GM21423 (cell line): ENCODE measurements around the gene MPEG1.

Experiments used
- ATAC-seq: cut with Tn5 transposase; IDR thresholded peaks from one replicate; pipeline ENCODE4 v1.9.1; 2021; ENCODE audit warnings: mild to moderate bottlenecking, moderate library complexity; ENCODE audit not compliant: unreplicated experiment

MPEG1 gene

DNA sequence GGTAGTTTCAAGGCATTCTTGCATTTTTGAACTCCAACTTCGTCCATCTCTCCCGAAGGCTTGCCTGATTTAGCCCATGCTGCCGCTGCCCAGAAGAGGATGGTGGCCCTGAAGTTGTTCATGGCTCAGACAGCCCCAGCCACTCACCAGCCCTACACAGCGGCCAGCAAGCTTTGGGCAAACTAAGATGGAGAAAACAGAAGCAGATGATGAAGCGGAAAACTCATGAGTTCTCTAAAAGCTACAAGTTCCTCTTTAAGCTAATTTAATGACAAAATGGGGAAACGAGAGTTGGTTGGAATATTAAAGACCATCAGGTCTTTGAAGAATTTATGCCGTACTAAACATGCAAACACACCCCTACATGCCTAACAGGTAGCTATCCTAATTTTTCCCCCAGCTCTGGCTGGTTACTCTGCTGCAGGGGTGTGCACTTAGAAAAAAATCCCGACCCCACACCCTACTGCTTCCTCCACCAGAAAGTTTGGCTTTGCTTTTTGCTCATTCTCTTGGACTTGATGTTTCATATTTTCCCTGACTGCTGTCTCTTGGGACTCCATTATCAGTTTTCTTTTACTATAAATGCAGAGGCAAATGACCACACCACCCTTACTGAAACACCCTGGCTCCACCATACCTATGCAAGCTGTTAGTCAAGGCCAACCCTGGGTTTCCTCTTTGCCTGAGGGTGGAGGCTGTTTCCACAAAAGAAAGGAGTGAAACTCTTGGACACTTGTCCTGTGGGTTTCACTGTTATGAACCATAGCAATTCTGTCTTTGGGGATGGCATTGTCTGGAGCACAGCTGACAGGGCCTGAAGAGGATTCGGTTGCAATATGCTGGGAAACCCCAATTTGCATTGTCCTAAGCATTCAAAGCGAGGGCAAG is at the start of gene MPEG1:
TSS of gene MPEG1 (minus strand) at position 184 of the 888 bp plus-strand sequence. CDS start at position 122, 62 bp downstream.
- ATAC-seq = no peak

- ATAC-seq = no peak
These were observed 49.6 kb upstream of the MPEG1 start for GRCh38 chr11:59262177-59262818.

- no peak for ATAC-seq
These were observed 48.4 kb upstream of the MPEG1 start for GRCh38 chr11:59261150-59261549.

DNA sequence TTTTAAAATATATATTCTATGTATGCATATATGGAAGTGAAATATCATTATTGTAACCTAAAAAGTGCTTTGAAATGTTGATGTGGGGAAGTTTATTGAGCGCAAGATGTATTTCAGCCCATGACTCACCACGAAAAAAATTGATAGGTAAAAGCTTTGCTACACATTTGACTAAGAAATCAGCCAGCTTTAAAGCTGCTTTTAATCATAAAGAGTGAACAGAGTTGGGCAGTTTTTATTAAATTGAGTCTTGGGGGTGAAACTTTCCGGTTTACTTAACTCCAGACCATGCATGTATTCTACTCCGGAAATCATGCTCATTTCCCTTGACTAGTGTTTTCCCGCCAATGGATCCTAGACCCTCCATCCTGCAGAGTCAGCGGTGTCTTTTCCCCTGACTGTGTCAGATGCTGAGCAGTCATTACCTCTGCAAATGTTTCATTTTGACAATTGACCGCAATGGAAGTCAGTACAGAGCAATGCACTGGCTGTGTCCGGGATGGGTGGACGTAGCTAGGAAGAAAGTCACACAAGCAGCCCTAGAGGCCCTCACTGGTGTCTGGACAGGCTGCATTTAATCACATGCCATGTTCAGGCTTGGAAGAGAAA is 47.2 kb upstream of the MPEG1 start:
- ATAC-seq = no peak

DNA sequence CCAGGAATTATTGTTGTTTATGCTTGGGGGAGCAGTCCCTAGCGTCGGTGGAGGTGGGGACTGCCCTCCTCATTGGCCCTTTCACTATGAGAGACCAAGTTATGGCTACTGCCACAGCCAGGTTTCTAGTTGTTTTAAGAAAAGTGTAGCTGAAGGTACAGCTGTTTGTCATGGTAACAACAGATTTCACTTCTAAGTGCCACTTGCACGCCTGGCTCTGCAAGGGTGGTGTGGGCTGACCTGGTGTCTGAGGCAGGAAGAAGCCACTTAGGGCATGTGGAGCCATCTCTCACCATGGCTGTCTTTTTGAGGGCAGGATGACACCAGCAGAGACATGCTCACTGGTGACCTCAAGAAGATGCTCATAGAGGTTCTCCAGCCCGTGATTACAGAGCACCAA is 46.3 kb upstream of the MPEG1 start:
- ATAC-seq = no peak

- ATAC-seq = no peak
These were observed 42.6 kb upstream of the MPEG1 start for GRCh38 chr11:59255281-59255680.

DNA sequence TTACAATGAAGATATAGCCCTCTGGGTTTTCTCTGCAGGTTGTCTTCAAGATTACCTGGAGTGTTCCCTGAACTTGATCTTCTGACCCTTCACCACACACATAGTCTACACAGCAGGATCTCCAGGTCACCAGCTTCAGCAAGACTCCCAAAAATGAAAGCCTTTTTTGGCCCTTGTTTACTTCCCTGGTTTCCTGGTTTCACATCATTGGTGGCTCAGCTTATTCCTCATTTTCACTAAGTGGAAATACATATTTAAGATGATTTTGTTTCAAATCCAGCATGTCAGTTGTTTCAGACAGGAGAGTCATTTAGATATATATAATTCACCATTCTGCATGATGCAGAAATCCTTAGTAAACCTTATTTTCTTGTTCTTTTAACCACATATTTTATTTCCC is 41.6 kb upstream of the MPEG1 start:
- ATAC-seq = no peak

- no peak for ATAC-seq
These were observed 40.3 kb upstream of the MPEG1 start for GRCh38 chr11:59253001-59253400.

DNA sequence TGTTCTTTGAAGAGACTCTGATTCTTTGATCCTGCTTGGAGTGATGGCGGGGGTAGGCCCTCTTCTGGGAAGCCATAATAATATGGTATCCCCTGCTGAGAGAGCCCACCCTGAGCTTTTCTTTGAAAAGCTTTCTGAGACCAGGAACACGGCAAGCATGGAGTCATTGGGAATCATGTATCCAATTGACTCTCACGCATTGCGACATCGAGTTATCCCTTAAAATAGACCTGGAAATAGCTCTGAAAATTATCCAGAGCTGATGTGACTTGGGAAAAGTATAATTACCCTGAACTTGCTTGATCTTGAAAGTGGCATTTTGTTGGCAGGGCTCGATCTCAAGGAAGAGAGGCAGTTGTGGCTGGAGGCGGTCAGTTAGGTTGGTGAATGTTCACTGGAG is 36.8 kb upstream of the MPEG1 start:
- no peak for ATAC-seq

DNA sequence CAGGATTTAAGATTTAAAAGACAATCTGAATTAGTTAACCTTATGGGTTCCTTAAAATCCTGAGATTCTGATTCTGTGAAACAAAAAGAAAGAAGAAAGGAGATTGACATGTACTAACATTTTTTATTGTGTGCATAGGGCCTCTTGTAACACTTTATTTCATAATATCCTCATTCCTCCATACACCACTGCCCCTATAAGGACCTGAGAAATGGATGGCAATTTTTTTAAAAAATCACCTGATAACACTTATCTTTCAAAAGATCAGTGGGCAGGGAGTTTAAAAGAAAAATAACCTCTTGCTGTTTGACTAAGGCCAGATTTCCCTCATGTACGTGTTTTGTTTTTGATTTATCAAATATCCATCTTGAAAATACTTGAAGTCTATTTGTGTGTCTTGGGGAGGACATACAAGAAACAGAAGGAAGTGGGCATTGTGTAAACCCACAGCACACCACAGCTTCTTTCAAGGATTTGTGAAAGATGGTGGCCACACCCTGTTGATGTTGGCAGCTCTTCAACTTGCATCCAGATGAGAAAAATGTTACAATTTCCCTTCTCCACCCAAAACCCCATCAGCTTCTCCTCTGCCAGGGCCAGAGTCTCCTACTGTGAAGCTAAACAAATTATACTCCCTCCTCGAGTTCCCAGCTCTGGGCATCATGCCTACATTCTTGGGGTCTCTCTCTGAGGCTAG is 35.0 kb upstream of the MPEG1 start:
- no peak for ATAC-seq

DNA sequence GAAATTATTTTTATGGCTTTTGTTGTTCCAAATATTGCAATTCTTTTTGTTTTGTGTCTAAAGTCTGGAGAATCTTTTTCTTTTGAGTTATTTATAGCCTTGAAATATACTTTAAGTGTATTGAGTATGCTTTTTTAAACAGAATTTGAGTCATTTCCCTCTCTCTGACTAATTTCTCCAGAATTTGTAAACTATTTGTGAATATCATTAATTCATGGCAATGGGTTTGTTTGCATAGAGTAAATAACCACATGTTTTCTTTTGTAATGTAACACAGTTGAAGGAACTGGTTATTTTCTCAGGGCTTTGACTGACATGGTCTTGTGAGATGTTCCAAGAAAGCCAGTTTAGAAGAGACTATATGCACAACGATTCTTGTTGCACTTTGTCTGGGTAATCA is 30.9 kb upstream of the MPEG1 start:
- ATAC-seq = no peak

- no peak for ATAC-seq
These were observed 27.6 kb upstream of the MPEG1 start for GRCh38 chr11:59240322-59240721.

DNA sequence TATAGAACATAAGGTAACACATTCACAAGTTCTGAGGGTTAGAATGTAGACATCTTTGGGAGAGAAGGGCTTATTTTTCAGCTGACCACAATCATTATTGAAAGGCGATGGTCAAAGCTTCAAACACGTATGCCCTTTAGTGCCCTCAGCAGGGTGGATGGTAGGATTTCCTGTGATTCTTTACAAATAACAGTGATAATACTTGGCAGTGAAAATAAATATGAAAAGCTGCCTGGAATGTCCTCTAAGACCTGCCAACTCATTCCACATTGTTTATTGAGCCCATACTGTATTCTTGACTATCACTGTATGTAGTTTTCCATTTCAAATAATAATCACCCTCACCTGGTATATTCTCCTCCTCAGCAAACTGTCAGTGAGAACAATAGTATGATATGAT is 13.7 kb upstream of the MPEG1 start:
- no peak for ATAC-seq

- no peak for ATAC-seq
These were observed 12.3 kb upstream of the MPEG1 start for GRCh38 chr11:59225017-59225416.

DNA sequence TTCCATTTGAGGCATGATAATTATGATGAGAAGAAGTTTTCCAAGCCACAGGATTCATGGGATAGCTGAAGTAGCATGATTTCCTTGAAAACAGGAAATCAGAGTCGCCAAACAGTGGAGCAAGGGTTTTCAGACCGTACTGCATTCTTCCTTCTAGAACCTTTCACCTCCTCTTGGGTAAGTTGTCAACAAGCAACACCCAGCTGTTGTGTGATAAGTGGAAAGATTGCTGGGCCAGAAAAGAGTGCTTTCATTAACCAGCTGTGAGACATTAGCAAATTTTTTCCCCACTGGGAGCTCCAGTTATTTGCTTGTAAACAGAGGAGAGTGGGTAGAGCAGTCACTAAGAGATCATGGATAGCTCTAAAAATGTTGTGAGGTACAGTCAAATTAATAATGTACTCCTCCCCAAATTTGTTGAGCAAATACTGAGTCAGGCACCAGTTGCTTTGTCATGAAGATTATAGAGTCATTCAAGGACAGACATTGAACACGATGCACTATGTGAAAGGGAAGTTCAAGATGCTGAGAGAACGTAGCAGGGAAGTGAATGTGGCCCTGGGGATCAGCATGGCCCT is 11.7 kb upstream of the MPEG1 start:
- ATAC-seq = no peak

DNA sequence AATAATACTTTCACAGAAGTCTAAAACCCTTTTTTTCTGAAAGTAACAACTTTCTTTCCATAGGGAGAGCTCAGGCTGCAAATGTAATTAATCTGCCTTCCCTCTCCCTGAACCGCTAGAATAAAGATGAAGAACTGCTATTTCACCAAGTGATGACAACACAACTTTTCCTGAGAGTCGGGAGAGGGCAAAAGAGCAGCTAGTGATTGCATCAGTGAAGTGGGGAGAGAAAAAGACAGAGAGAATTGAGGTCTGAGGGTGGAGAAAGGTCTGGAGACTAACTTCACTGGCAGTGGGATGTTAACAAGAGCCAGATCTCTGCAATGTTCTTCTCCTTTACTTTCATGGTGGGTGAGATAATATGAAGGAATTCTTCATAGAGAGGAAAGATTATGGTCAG is 10.9 kb upstream of the MPEG1 start:
- no peak for ATAC-seq

- ATAC-seq = no peak
These were observed 10.4 kb upstream of the MPEG1 start for GRCh38 chr11:59223177-59223576.

DNA sequence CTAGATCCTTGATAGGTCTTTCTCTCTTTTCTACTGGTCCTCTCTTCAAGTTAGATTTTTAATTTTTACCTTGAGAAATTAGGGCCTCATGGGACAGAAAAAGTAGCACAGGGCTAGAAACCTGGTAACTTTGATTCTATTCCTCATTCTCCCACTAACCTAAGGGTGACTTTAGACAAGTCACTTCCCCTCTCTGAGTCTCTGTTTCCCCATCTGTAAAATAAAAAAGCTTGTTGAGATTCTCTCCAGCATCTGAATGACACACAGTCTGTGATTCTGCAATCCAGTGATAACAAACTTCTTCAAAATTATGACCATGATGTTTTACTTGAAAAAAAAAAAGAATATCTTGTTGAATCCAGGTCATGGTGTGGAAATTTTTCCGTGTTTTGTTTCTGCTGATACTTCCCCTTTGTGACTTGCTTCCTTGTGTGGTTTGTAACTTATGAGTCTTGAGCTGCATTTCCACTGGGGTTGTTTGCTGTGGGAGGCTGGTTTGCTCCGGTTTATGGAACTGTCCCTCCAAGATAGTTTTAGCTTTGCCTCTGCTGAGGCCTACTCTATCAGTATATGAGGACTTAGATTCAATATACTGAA is 9.8 kb upstream of the MPEG1 start:
- no peak for ATAC-seq

GRCh38 chr11:59221441-59221840 is 8.7 kb upstream of the MPEG1 start:
- ATAC-seq = no peak

- no peak for ATAC-seq
These were observed 7.1 kb upstream of the MPEG1 start for GRCh38 chr11:59219836-59220235.

DNA sequence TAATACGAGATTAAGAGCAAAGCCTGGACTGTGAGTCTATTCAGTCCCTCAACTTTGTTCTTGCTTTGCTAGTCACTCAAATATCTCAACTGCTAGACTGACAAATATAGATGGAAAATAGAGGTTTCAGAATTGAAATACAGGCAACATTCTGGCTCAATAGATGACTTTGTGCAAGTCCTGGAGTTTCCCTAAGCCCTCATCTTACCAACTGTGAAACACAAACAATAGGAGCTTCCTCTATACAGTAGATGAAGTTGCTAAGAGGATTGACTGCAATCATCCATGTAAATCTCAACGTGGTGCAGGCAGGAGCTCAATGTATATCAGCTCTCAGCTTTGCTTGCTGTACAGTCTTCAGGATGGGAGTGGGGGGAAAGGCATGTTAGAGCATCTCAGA is 6.2 kb upstream of the MPEG1 start:
- ATAC-seq = no peak
